Rectal smooth muscle tissue (tissue), 1 donor: ENCODE measurements around the gene CAPN9.

Experiments used
- H3K27ac ChIP-seq: one replicate; pipeline ENCODE4 v1.7.0; 2013; ENCODE audit warnings: low read depth, low read length, inconsistent platforms
- H3K27me3 ChIP-seq: one replicate; pipeline ENCODE4 v1.7.0; 2013; ENCODE audit warnings: low read length; ENCODE audit not compliant: control insufficient read depth, insufficient read depth
- H3K36me3 ChIP-seq: one replicate; pipeline ENCODE4 v1.7.0; 2013; ENCODE audit warnings: low read length; ENCODE audit not compliant: control insufficient read depth, insufficient read depth
- H3K4me1 ChIP-seq: one replicate; pipeline ENCODE4 v1.7.0; 2013; ENCODE audit warnings: low read length; ENCODE audit not compliant: control insufficient read depth, insufficient read depth
- H3K4me3 ChIP-seq: one replicate; pipeline ENCODE4 v1.7.0; 2013; ENCODE audit warnings: low read length
- H3K9ac ChIP-seq: one replicate; pipeline ENCODE4 v1.7.0; 2013; ENCODE audit warnings: low read length

CAPN9 gene

GRCh38 chr1:230771773-230772354, 24.7 kb downstream of the CAPN9 start:
- Histone ChIP-seq H3K9ac (no peak overlapping the region), H3K4me1 (no peaks in the 10 kb centered on the region), H3K27ac (no peak overlapping the region), H3K4me3 (no peak overlapping the region), H3K27me3 (no peaks in the 10 kb centered on the region), H3K36me3 (no peaks in the 10 kb centered on the region)

GRCh38 chr1:230772457-230773395, 25.5 kb downstream of the CAPN9 start:
- no peaks in the 10 kb centered on the region for H3K27me3 ChIP-seq
- no peaks in the 10 kb centered on the region for H3K36me3 ChIP-seq
- no peak overlapping the region for H3K27ac ChIP-seq
- no peak overlapping the region for H3K9ac ChIP-seq
- H3K4me3 ChIP-seq, result peak overlapping the region; percentile 20
- no peaks in the 10 kb centered on the region for H3K4me1 ChIP-seq

GRCh38 chr1:230773396-230774033, 26.3 kb downstream of the CAPN9 start:
- Histone ChIP-seq H3K4me3 (peak overlapping the region; percentile 20), H3K27me3 (no peaks in the 10 kb centered on the region), H3K36me3 (no peaks in the 10 kb centered on the region), H3K27ac (no peak overlapping the region), H3K9ac (no peak overlapping the region), H3K4me1 (no peaks in the 10 kb centered on the region)

- H3K4me1 ChIP-seq, result no peaks in the 10 kb centered on the region
- H3K36me3 ChIP-seq, result no peaks in the 10 kb centered on the region
- no peak overlapping the region for H3K4me3 ChIP-seq
- no peaks in the 10 kb centered on the region for H3K27me3 ChIP-seq
- no peak overlapping the region for H3K9ac ChIP-seq
- no peak overlapping the region for H3K27ac ChIP-seq
These were observed 31.9 kb downstream of the CAPN9 start for GRCh38 chr1:230778916-230779590.

GRCh38 chr1:230781131-230781530, 33.9 kb downstream of the CAPN9 start:
- Histone ChIP-seq H3K4me1 (no peaks in the 10 kb centered on the region), H3K27ac (no peak overlapping the region), H3K4me3 (no peak overlapping the region), H3K9ac (no peak overlapping the region), H3K27me3 (no peaks in the 10 kb centered on the region), H3K36me3 (no peaks in the 10 kb centered on the region)

GRCh38 chr1:230781594-230781993, 34.4 kb downstream of the CAPN9 start:
- no peak overlapping the region for H3K4me3 ChIP-seq
- no peaks in the 10 kb centered on the region for H3K36me3 ChIP-seq
- H3K9ac ChIP-seq, result no peak overlapping the region
- H3K27me3 ChIP-seq, result no peaks in the 10 kb centered on the region
- H3K4me1 ChIP-seq, result no peaks in the 10 kb centered on the region
- H3K27ac ChIP-seq, result no peak overlapping the region

GRCh38 chr1:230784163-230784562, 37.0 kb downstream of the CAPN9 start:
- H3K4me3 ChIP-seq, result no peak overlapping the region
- H3K9ac ChIP-seq, result no peak overlapping the region
- no peaks in the 10 kb centered on the region for H3K27me3 ChIP-seq
- no peaks in the 10 kb centered on the region for H3K4me1 ChIP-seq
- H3K27ac ChIP-seq, result no peak overlapping the region
- H3K36me3 ChIP-seq, result no peaks in the 10 kb centered on the region

GRCh38 chr1:230785636-230786384, 38.6 kb downstream of the CAPN9 start:
- H3K9ac ChIP-seq, result no peak overlapping the region
- no peak overlapping the region for H3K27ac ChIP-seq
- no peak overlapping the region for H3K4me3 ChIP-seq
- no peaks in the 10 kb centered on the region for H3K4me1 ChIP-seq
- H3K36me3 ChIP-seq, result no peaks in the 10 kb centered on the region
- no peaks in the 10 kb centered on the region for H3K27me3 ChIP-seq

GRCh38 chr1:230786385-230786753, 39.2 kb downstream of the CAPN9 start:
- H3K9ac ChIP-seq, result no peak overlapping the region
- no peak overlapping the region for H3K27ac ChIP-seq
- H3K4me1 ChIP-seq, result no peaks in the 10 kb centered on the region
- no peaks in the 10 kb centered on the region for H3K36me3 ChIP-seq
- H3K4me3 ChIP-seq, result no peak overlapping the region
- H3K27me3 ChIP-seq, result no peaks in the 10 kb centered on the region

GRCh38 chr1:230787471-230787870, 40.3 kb downstream of the CAPN9 start:
- Histone ChIP-seq H3K36me3 (no peaks in the 10 kb centered on the region), H3K4me3 (no peak overlapping the region), H3K27ac (no peak overlapping the region), H3K9ac (no peak overlapping the region), H3K4me1 (no peaks in the 10 kb centered on the region), H3K27me3 (no peaks in the 10 kb centered on the region)

- H3K4me3 ChIP-seq, result no peak overlapping the region
- H3K36me3 ChIP-seq, result no peaks in the 10 kb centered on the region
- no peak overlapping the region for H3K27ac ChIP-seq
- H3K9ac ChIP-seq, result no peak overlapping the region
- no peaks in the 10 kb centered on the region for H3K27me3 ChIP-seq
- no peaks in the 10 kb centered on the region for H3K4me1 ChIP-seq
These were observed 41.5 kb downstream of the CAPN9 start for GRCh38 chr1:230788561-230789275.
